ENCODE data around the gene FABP1. TPM values are rescaled to one million over a fixed set of nuclear protein-coding genes. Genes with fewer than 3 reads are reported as not detected.

The FABP1 gene
- total and polyA plus RNA-seq, 2 donors (not counting 1 experiment from before 2014, with no cell fraction given): not detected

GRCh38 chr2:88131999-88132368 is 4.1 kb upstream of the FABP1 start:
- Mint-ChIP-seq H3K9me3 (ENCODE audit: insufficient read depth) (no peaks in the 10 kb centered on the region), H3K27me3 (peaks cover 24% of the 10 kb centered on the region), H3K4me3 (no peak overlapping the region), H3K27ac (no peak overlapping the region), H3K4me1 (no peaks in the 10 kb centered on the region)
- TF ChIP-seq EZH2 (IDR thresholded peaks at IDR 0.05; ENCODE audit: borderline replicate concordance, insufficient read depth, low read depth, low read length, poor library complexity, severe bottlenecking): no peak
- TF ChIP-seq, protein P1, sequence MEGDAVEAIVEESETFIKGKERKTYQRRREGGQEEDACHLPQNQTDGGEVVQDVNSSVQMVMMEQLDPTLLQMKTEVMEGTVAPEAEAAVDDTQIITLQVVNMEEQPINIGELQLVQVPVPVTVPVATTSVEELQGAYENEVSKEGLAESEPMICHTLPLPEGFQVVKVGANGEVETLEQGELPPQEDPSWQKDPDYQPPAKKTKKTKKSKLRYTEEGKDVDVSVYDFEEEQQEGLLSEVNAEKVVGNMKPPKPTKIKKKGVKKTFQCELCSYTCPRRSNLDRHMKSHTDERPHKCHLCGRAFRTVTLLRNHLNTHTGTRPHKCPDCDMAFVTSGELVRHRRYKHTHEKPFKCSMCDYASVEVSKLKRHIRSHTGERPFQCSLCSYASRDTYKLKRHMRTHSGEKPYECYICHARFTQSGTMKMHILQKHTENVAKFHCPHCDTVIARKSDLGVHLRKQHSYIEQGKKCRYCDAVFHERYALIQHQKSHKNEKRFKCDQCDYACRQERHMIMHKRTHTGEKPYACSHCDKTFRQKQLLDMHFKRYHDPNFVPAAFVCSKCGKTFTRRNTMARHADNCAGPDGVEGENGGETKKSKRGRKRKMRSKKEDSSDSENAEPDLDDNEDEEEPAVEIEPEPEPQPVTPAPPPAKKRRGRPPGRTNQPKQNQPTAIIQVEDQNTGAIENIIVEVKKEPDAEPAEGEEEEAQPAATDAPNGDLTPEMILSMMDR (IDR thresholded peaks at IDR 0.05): no peak
- H3K27ac ChIP-seq (ENCODE audit: low read length in 2 of 2): no peak overlapping the region
- DNase-seq: no peak
- ATAC-seq (ENCODE audit: low read depth): no peak
- H3K36me3 ChIP-seq (replicated peaks in 1 of 2; ENCODE audit: control extremely low read depth in 1 of 2, control insufficient read depth in 1 of 2, extremely low read depth in 1 of 2, insufficient read depth in 2 of 2, low read length in 1 of 2): no peaks in the 10 kb centered on the region
- 60% methylated on average over 1 of the region's 3 CpGs for WGBS (ENCODE audit: insufficient coverage)
- intact Hi-C loops (cut with micrococcal nuclease): no loop called here
- H3K9me3 ChIP-seq (ENCODE audit: control extremely low read depth in 1 of 3, control insufficient read depth in 2 of 3, insufficient read depth in 1 of 3, low read length in 2 of 3): no peaks in the 10 kb centered on the region
- no peaks in the 10 kb centered on the region for H3K4me1 ChIP-seq (ENCODE audit: control insufficient read depth in 2 of 2, insufficient read depth in 2 of 2, low read length in 2 of 2)
- no peak overlapping the region for H2AFZ ChIP-seq (ENCODE audit: insufficient read depth, low read depth, low read length, poor library complexity, severe bottlenecking)
- H3K4me2 ChIP-seq (replicated peaks; ENCODE audit: low read depth, low read length, poor library complexity, severe bottlenecking): no peak overlapping the region
- no peaks in the 10 kb centered on the region for H4K20me1 ChIP-seq (ENCODE audit: control insufficient read depth, insufficient read depth, low read length, poor library complexity, severe bottlenecking)
- no peak overlapping the region for H3K4me3 ChIP-seq (ENCODE audit: control extremely low read depth in 1 of 5, extremely low read depth in 1 of 5, insufficient read depth in 1 of 5, low read depth in 2 of 5, low read length in 4 of 5)
- H3K9ac ChIP-seq (ENCODE audit: low read length): no peak overlapping the region
- peaks cover 0 to 8% (median 0%) of the 10 kb centered on the region in 4 experiments for H3K27me3 ChIP-seq (replicated peaks in 1 of 4; ENCODE audit: control extremely low read depth in 1 of 4, control insufficient read depth in 3 of 4, insufficient read depth in 4 of 4, low read length in 3 of 4)
- no peaks in the 10 kb centered on the region for H3K79me2 ChIP-seq (ENCODE audit: control insufficient read depth, insufficient read depth, low read length)
- CTCF ChIA-PET: interaction anchor here (0.6 kb wide), 1 partner anchor 128 kb away, joined by 3 read pairs; no protein-coding TSS in a partner anchor
- POLR2A ChIA-PET: no interaction called here

- no peak overlapping the region for H3K4me3 Mint-ChIP-seq
- H3K9me3 Mint-ChIP-seq (ENCODE audit: insufficient read depth): no peaks in the 10 kb centered on the region
- Histone ChIP-seq H3K27me3 (replicated peaks in 1 of 4; ENCODE audit: control extremely low read depth in 1 of 4, control insufficient read depth in 3 of 4, insufficient read depth in 4 of 4, low read length in 3 of 4) (peaks cover 0 to 8% (median 0%) of the 10 kb centered on the region in 4 experiments), H3K9me3 (ENCODE audit: control extremely low read depth in 1 of 3, control insufficient read depth in 2 of 3, insufficient read depth in 1 of 3, low read length in 2 of 3) (no peaks in the 10 kb centered on the region), H3K4me1 (ENCODE audit: control insufficient read depth in 2 of 2, insufficient read depth in 2 of 2, low read length in 2 of 2) (no peaks in the 10 kb centered on the region), H4K20me1 (ENCODE audit: control insufficient read depth, insufficient read depth, low read length, poor library complexity, severe bottlenecking) (no peaks in the 10 kb centered on the region), H3K4me2 (replicated peaks; ENCODE audit: low read depth, low read length, poor library complexity, severe bottlenecking) (no peak overlapping the region), H3K79me2 (ENCODE audit: control insufficient read depth, insufficient read depth, low read length) (no peaks in the 10 kb centered on the region), H3K27ac (ENCODE audit: low read length in 2 of 2) (no peak overlapping the region), H3K4me3 (ENCODE audit: control extremely low read depth in 1 of 5, extremely low read depth in 1 of 5, insufficient read depth in 1 of 5, low read depth in 2 of 5, low read length in 4 of 5) (no peak overlapping the region), H3K9ac (ENCODE audit: low read length) (no peak overlapping the region), H2AFZ (ENCODE audit: insufficient read depth, low read depth, low read length, poor library complexity, severe bottlenecking) (no peak overlapping the region), H3K36me3 (replicated peaks in 1 of 2; ENCODE audit: control extremely low read depth in 1 of 2, control insufficient read depth in 1 of 2, extremely low read depth in 1 of 2, insufficient read depth in 2 of 2, low read length in 1 of 2) (no peaks in the 10 kb centered on the region)
- intact Hi-C loops (cut with micrococcal nuclease): no loop called here
- no peak overlapping the region for H3K27ac Mint-ChIP-seq
- no peak for ATAC-seq (ENCODE audit: low read depth)
- POLR2A ChIA-PET: no interaction called here
- no peaks in the 10 kb centered on the region for H3K4me1 Mint-ChIP-seq
- CTCF ChIA-PET: interaction anchor here (0.6 kb wide), 1 partner anchor 127 kb away, joined by 3 read pairs; no protein-coding TSS in a partner anchor
- peaks cover 24% of the 10 kb centered on the region for H3K27me3 Mint-ChIP-seq
- 81% methylated on average over 6 of the region's 9 CpGs for WGBS (ENCODE audit: insufficient coverage)
- TF ChIP-seq, protein P1 (IDR thresholded peaks at IDR 0.05): no peak
- DNase-seq: no peak
These were observed 3.5 kb upstream of the FABP1 start for GRCh38 chr2:88131201-88131998.
